Endothelial cell (in vitro differentiated cells): ENCODE data around the gene PCDHA10. TPM values are rescaled to one million over a fixed set of nuclear protein-coding genes. Genes with fewer than 3 reads are reported as not detected.
"Not testable (repeated sequence)": the region's sequence is repeated elsewhere in the genome, so short reads cannot be mapped to it uniquely, and the experiment has no call there.

Source experiments
- DNase-seq: peaks from one replicate; pipeline ENCODE4 v3.0.0; 2021; ENCODE audit warnings: low spot score
- H3K27ac Mint-ChIP-seq: one replicate; pipeline ENCODE4 v1.8.0; 2021; ENCODE audit warnings: mixed read lengths, inconsistent platforms; ENCODE audit not compliant: unreplicated experiment
- H3K27me3 Mint-ChIP-seq: one replicate; pipeline ENCODE4 v1.8.0; 2021; ENCODE audit warnings: mild to moderate bottlenecking, moderate library complexity, mixed read lengths, inconsistent platforms; ENCODE audit not compliant: unreplicated experiment
- H3K36me3 Mint-ChIP-seq: one replicate; pipeline ENCODE4 v1.8.0; 2021; ENCODE audit warnings: mild to moderate bottlenecking, low read depth, mixed read lengths, inconsistent platforms; ENCODE audit not compliant: unreplicated experiment
- H3K4me1 Mint-ChIP-seq: one replicate; pipeline ENCODE4 v1.8.0; 2021; ENCODE audit warnings: mild to moderate bottlenecking, mixed read lengths, inconsistent platforms; ENCODE audit not compliant: unreplicated experiment
- H3K4me3 Mint-ChIP-seq: one replicate; pipeline ENCODE4 v1.8.0; 2021; ENCODE audit warnings: mild to moderate bottlenecking, mixed read lengths, inconsistent platforms; ENCODE audit not compliant: unreplicated experiment
- H3K9me3 Mint-ChIP-seq: one replicate; pipeline ENCODE4 v1.8.0; 2021; ENCODE audit warnings: mixed read lengths, inconsistent platforms; ENCODE audit not compliant: unreplicated experiment
- total RNA-seq: library from RNA; stranded (reverse); fragmentation: NEBNext Ultra II Directional; extraction: Animal tissue kit (Norgen Biotek cat#: 25700); gene quantifications from one replicate; pipeline ENCODE4 v1.2.1, GENCODE V29; 2021; ENCODE audit not compliant: unreplicated experiment
- TF ChIP-seq, protein P1 (sequence below): fragments of 200-600 bp; sonication (generic); IDR thresholded peaks from one replicate; pipeline ENCODE4 v1.5.0; 2021; ENCODE audit warnings: antibody characterized with exemption; ENCODE audit not compliant: unreplicated experiment

Gene PCDHA10
- total RNA-seq, 1 donor from 2014 or later: 16.9 TPM

GRCh38 chr5:140840978-140841962 is 14.4 kb upstream of the PCDHA10 start, which contains the start of gene PCDHA8:
Gene PCDHA8 (plus strand): TSS chr5:140841187. CDS start chr5:140841322, 135 bp downstream.
- no peaks in the 10 kb centered on the region for H3K9me3 Mint-ChIP-seq
- H3K36me3 Mint-ChIP-seq: peaks cover 10% of the 10 kb centered on the region
- H3K4me1 Mint-ChIP-seq: no peaks in the 10 kb centered on the region
- peak; percentile 58 for DNase-seq
- H3K27ac Mint-ChIP-seq: no peak within 1 kb of the TSS
- TF ChIP-seq, protein P1, sequence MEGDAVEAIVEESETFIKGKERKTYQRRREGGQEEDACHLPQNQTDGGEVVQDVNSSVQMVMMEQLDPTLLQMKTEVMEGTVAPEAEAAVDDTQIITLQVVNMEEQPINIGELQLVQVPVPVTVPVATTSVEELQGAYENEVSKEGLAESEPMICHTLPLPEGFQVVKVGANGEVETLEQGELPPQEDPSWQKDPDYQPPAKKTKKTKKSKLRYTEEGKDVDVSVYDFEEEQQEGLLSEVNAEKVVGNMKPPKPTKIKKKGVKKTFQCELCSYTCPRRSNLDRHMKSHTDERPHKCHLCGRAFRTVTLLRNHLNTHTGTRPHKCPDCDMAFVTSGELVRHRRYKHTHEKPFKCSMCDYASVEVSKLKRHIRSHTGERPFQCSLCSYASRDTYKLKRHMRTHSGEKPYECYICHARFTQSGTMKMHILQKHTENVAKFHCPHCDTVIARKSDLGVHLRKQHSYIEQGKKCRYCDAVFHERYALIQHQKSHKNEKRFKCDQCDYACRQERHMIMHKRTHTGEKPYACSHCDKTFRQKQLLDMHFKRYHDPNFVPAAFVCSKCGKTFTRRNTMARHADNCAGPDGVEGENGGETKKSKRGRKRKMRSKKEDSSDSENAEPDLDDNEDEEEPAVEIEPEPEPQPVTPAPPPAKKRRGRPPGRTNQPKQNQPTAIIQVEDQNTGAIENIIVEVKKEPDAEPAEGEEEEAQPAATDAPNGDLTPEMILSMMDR: peak; percentile 67
- peak within 1 kb of the TSS; percentile 59 for H3K4me3 Mint-ChIP-seq
- peaks cover 3% of the 10 kb centered on the region for H3K27me3 Mint-ChIP-seq

GRCh38 chr5:140842798-140843733 is 12.6 kb upstream of the PCDHA10 start:
- Mint-ChIP-seq H3K4me3 (no peak overlapping the region), H3K4me1 (no peaks in the 10 kb centered on the region), H3K9me3 (no peaks in the 10 kb centered on the region), H3K27ac (no peak overlapping the region), H3K27me3 (peaks cover 3% of the 10 kb centered on the region), H3K36me3 (peaks cover 7% of the 10 kb centered on the region)
- TF ChIP-seq, protein P1: no peak
- DNase-seq: no peak

DNA sequence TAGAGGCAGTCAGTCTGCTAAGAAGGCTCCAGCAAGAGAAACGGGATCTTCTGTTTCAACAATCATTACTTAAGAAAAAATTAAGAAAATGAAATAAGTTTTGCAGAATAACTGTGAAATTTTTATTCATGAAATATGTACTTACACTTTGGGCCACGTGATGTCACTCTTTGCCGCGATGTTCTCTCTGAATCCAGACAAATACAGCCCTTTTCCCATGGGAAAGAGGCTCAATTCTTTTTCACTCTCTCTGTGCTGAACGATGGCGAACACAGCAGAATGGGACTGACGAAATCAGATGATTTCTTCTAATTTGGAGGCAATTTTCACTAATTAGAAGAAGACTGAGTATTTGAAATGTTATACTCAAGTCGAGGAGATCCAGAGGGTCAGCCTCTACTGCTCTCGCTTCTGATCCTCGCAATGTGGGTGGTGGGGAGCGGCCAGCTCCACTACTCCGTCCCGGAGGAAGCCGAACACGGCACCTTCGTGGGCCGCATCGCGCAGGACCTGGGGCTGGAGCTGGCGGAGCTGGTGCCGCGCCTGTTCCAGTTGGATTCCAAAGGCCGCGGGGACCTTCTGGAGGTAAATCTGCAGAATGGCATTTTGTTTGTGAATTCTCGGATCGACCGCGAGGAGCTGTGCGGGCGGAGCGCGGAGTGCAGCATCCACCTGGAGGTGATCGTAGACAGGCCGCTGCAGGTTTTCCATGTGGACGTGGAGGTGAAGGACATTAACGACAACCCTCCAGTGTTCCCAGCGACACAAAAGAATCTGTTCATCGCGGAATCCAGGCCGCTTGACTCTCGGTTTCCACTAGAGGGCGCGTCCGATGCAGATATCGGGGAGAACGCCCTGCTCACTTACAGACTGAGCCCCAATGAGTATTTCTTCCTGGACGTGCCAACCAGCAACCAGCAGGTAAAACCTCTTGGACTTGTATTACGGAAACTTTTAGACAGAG is 7.3 kb upstream of the PCDHA10 start, which contains the start of gene PCDHA9:
TSS of gene PCDHA9 (plus strand) at position 244 of the 964 bp plus-strand sequence. CDS start at position 358, 114 bp downstream.
- H3K27ac Mint-ChIP-seq, DNase-seq, H3K36me3 Mint-ChIP-seq, H3K4me1 Mint-ChIP-seq, H3K9me3 Mint-ChIP-seq, H3K27me3 Mint-ChIP-seq: not testable (repeated sequence)
- H3K4me3 Mint-ChIP-seq: peak within 1 kb of the TSS; percentile 48

DNA sequence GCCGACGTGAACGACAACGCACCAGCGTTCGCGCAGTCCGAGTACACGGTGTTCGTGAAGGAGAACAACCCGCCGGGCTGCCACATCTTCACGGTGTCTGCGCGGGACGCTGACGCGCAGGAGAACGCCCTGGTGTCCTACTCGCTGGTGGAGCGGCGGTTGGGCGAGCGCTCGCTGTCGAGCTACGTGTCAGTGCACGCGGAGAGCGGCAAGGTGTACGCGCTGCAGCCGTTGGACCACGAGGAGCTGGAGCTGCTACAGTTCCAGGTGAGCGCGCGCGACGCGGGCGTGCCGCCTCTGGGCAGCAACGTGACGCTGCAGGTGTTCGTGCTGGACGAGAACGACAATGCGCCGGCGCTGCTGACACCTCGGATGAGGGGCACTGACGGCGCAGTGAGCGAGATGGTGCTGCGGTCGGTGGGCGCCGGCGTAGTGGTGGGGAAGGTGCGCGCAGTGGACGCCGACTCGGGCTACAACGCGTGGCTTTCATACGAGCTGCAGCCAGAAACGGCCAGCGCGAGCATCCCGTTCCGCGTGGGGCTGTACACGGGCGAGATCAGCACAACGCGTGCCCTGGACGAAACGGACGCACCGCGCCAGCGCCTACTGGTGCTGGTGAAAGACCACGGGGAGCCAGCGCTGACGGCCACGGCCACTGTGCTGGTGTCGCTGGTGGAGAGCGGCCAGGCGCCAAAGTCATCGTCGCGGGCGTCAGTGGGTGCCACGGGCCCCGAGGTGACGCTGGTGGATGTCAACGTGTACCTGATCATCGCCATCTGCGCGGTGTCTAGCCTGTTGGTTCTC is 5.7 kb upstream of the PCDHA10 start:
- H3K27ac Mint-ChIP-seq, DNase-seq, H3K4me3 Mint-ChIP-seq, H3K4me1 Mint-ChIP-seq, H3K9me3 Mint-ChIP-seq, H3K36me3 Mint-ChIP-seq, H3K27me3 Mint-ChIP-seq: not testable (repeated sequence)
